Activated CD8-positive, alpha-beta T cell treated with anti-CD3 and anti-CD28 coated beads, Interleukin-2, amount 10 ng/mL, durations not matched to agents 7 days and 5 days (primary cell): ENCODE data around the gene ARHGAP11A. TPM values are rescaled to one million over a fixed set of nuclear protein-coding genes. Genes with fewer than 3 reads are reported as not detected.

Experiments used
- total RNA-seq, 2 experiments: library from RNA; stranded (reverse); gene quantifications; one replicate each; pipeline ENCODE4 v1.2.3, GENCODE V29; 2021

ARHGAP11A gene
- total RNA-seq, 2 experiments from 2014 or later, result 155 to 158 TPM

Other genes with a start within 250 kb of the ARHGAP11A start
- under 1 TPM in 1 of 2 experiments, not detected in 1; 0.68 TPM for gene GOLGA8K, start 212.2 kb upstream of the ARHGAP11A start, total RNA-seq
- 10 to 100 TPM; 20.0 to 21.8 TPM for gene GOLGA8O, start 159.9 kb upstream of the ARHGAP11A start, total RNA-seq
- gene GOLGA8N, start 22.0 kb upstream of the ARHGAP11A start, total RNA-seq, result 10 to 100 TPM; 32.0 to 36.9 TPM
- gene SCG5, start 26.2 kb downstream of the ARHGAP11A start, total RNA-seq, result 1 to 10 TPM; 2.8 to 3.0 TPM
- gene GREM1, start 102.5 kb downstream of the ARHGAP11A start, total RNA-seq, result not detected